Measurements from ENCODE around the gene ERRFI1.

Gene ERRFI1

GRCh38 chr1:8043621-8044020 is 17.5 kb upstream of the ERRFI1 start:
- DNase-seq, result no peak

DNA sequence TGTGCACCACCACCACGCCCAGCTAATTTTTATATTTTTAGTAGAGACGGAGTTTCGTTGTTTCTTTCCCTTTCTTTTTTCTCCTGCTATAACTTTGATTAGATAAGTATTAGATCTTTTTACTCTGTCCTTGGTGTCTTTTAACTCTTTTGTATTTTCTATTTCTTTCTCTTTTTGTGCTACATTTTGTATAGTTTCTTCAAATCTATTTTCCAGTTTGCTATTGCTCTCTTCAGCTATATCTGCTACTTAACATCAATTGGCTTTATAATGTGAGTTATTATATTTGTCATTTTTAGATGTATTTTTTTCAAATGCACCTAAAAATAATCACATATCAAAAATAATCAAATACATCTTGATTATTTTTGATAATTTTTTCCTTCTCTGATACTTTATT is 16.0 kb upstream of the ERRFI1 start:
- DNase-seq, result no peak

GRCh38 chr1:8040586-8040985 is 14.5 kb upstream of the ERRFI1 start:
- DNase-seq, result no peak

DNA sequence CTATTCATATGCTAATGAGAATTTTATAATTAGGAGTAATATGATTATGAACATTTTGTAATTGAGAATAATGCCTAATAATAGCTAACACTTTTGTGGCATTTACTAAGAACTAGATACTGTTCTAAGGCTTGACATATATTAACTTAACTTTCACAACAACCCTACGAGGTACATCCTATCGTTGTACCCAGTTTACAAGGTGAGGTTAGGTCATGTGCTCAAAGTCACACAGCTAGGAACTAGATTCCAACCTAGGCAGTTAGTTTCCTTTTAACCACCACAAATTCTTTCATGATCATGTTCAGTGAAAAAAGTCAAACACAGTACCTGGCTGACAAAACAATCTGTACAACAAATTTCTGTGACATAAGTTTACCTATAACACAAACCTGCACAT is 13.0 kb upstream of the ERRFI1 start:
- no peak for DNase-seq

DNA sequence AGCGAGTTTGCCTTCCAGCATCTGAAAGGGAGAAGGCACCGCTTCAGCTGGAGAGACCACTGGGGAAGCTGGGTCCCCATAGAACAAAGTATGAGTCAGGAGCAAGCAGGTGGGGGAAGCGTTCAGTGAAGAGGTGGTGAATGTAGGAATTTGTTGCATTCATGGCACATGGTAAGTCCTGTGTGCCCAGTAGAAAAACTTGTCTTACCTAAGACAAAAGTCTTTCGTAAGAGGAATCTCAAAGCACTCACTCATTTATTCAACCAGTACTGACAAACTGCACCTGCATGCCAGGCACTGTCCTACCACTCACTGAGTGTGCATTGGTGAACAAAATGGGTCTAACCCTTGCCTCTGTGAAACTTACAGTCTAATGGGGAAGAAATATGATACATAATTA is 9.2 kb upstream of the ERRFI1 start:
- no peak for DNase-seq

DNA sequence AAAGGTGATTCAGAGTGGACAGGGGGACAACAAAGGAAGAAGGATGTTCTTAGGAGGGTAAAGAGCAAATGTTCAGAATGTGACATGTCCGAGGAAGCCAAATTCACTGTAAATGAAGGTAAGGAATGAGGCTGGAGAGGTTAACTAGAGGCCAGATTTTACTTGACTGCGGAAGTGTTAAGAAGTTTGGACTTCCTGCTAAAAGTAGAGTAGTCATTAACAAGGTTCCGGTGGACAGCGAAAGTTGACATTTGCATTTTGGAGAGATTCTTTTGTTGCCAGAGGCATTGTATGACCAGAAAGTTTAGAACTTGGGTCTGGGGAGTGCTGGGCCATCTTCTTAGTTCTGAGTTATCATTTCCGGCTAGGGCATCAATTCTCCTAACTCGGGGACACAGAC is 7.2 kb upstream of the ERRFI1 start:
- DNase-seq, result no peak

DNA sequence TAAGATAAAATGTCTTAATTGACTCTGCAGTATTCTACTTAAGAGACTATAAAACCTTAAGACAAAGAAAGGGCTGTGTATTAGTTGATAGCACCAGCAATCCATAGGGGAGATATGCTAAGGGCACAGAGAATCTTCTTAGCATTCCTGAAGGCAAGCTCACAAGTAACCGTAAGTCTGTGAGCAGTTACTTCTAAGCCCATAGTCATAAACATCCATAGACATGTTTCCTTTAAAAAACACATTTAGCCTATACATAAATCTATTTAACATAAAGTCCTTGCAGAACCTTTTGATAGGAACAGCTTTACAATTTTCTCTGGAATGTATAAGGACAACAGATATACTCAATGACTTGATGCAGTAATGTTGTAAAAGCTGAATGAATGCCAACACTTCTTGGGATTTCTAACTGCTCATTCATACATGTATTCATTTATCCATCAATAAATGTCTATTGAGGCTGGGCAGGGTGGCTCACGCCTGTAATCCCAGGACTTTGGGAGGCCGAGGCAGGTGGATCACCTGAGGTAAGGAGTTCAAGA is 6.3 kb upstream of the ERRFI1 start:
- no peak for DNase-seq

- DNase-seq, result no peak
Observed at GRCh38 chr1:8031176-8031785, 5.2 kb upstream of the ERRFI1 start.

DNA sequence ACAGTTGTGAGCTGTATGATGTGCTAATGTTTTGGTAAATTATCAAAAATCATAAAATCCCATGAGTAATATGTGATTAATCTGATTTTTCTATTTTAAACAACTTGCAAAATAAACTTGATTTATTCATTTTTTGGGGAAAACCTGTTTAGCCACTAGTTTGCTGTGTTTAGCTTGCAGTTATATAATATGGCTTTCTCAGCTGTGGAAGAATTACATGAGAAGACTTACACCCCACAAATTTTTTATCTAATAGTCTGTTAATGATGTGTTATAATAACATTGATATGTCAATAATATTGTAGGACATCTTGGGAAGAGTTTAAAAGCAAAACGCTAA is 2.4 kb upstream of the ERRFI1 start:
- DNase-seq, result no peak

GRCh38 chr1:8027748-8028570 is 1.9 kb upstream of the ERRFI1 start:
- no peak for DNase-seq

- DNase-seq, result no peak
Observed at GRCh38 chr1:8026976-8027747, 1.1 kb upstream of the ERRFI1 start.

DNA sequence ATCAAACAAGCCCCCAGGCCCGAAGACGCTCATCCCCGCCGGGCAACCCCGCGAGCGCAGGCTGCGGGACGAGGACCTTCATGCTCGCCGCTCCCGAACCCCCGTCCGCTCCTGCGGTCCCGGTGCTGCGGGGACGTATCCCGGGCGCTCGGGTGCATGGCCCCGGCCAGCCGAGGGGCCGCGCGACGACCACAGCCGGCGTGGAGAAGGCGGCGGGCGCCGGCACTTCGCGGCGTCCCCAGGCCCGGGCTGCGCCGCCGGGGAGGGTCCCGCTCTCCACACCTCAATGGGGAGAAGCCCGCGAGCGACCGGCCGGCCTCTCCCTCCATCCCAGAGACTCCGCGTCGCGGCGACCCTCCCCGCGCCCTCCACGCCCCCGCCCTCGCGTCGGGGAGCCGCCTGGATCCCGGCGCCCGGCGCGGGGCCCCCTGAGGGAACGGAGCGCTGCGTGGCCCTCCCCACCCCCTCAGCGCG is 401 bp downstream of the ERRFI1 start:
- DNase-seq, result no peak

GRCh38 chr1:8025061-8025670 is 943 bp downstream of the ERRFI1 start:
- DNase-seq, result no peak

- no peak for DNase-seq
Observed at GRCh38 chr1:8024329-8024728, 1.8 kb downstream of the ERRFI1 start.

GRCh38 chr1:8023995-8024313 is 2.2 kb downstream of the ERRFI1 start:
- DNase-seq, result no peak

- DNase-seq, result no peak
Observed at GRCh38 chr1:8023287-8023994, 2.7 kb downstream of the ERRFI1 start.

GRCh38 chr1:8022395-8023286 is 3.5 kb downstream of the ERRFI1 start:
- DNase-seq, result no peak

- no peak for DNase-seq
Observed at GRCh38 chr1:8021676-8022266, 4.3 kb downstream of the ERRFI1 start.

- DNase-seq, result no peak
Observed at GRCh38 chr1:8020032-8020431, 6.1 kb downstream of the ERRFI1 start.

DNA sequence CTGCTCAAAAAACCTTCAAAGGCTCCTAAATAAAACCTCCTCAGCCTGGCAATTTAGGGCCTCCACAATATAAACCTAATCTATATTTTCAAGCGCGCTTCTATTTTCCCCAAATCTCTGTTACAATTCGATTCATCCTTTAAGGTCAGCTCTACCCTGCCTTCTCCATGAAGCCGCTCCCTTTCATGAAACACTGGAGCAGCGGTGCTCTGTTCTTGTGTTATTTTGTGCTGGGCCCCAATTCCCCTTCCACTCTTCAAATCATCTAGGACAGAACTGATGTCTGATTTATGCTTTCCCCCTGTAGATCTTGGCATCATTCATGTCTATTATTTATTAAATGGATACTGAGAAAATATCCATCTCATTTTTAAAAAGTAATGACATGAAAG is 6.9 kb downstream of the ERRFI1 start:
- no peak for DNase-seq

All from GDM1 (cell line).